K562 (cell line): ENCODE results near the gene R3HDM2. TPM values are rescaled to one million over a fixed set of nuclear protein-coding genes. Genes with fewer than 3 reads are reported as not detected.

ENCODE experiments used
- ATAC-seq: fragments of 200-7000 bp; cut with Tn5 transposase; 3 replicates; pipeline ENCODE4 v1.9.1; 2020; ENCODE audit warnings: moderate library complexity
- BruUV-seq: library from RNA; stranded (reverse); fragments of 400-500 nt; replicated peaks from 2 replicates; lab custom pipeline; 2021; lab: Mats Ljungman, UMichigan
- CTCF ChIA-PET: fragments of 300-600 bp; formaldehyde crosslinking; extraction: SDS; loops from one replicate; lab custom pipeline; 2021; ENCODE audit warnings: low intra/inter-chr PET ratio; lab: Yijun Ruan, JAX
- POLR2A ChIA-PET: fragments of 300-600, 350-650 bp; sonication (Branson Sonifier 250); formaldehyde crosslinking; extraction: SDS; loops from one replicate; lab custom pipeline; 2021; ENCODE audit warnings: antibody characterized with exemption, inconsistent platforms; lab: Yijun Ruan, JAX
- DNase-seq, 4 experiments: peaks; one replicate each; pipeline versions ENCODE4 v3.0.0 to v3.0.0-alpha.2; 2011 to 2018; ENCODE audit warnings: low spot score in 3 of 4, mixed read lengths in 3 of 4; ENCODE audit errors: extremely low read depth in 1 of 4
- FAIRE-seq: peaks from 2 replicates; lab custom pipeline; 2011; peaks lifted over from hg19 to GRCh38; lab: Jason Lieb, UNC
- H2AFZ ChIP-seq: 2 replicates; pipeline ENCODE4 v1.6.0; 2011; ENCODE audit warnings: low read depth, low read length, control low read depth, inconsistent platforms
- H3K27ac ChIP-seq: fragments of 200-600 bp; 3 replicates; pipeline ENCODE4 v1.8.0; 2011; ENCODE audit warnings: low read depth, mild to moderate bottlenecking, control low read depth, inconsistent platforms, low read length, moderate library complexity, mixed read lengths; ENCODE audit errors: extremely low read depth
- H3K27me3 ChIP-seq, 2 experiments: fragments of 300-600 bp in 1 of 2; 2 replicates in 1 of 2; 3 replicates in 1 of 2; pipeline versions ENCODE4 v1.6.0 to v1.8.0; 2011; ENCODE audit warnings: inconsistent platforms in 2 of 2, low read length in 2 of 2, mild to moderate bottlenecking in 1 of 2, mixed read lengths in 1 of 2, moderate library complexity in 1 of 2; ENCODE audit not compliant: control insufficient read depth in 2 of 2, insufficient read depth in 2 of 2
- H3K36me3 ChIP-seq: fragments of 300-600 bp; 3 replicates; pipeline ENCODE4 v1.8.0; 2011; ENCODE audit warnings: mild to moderate bottlenecking, low read length, inconsistent platforms; ENCODE audit not compliant: control insufficient read depth, insufficient read depth
- H3K4me1 ChIP-seq, 2 experiments: fragments of 200-600 bp in 1 of 2; replicated peaks in 1 of 2; 2 replicates in 1 of 2; 3 replicates in 1 of 2; pipeline versions ENCODE4 v1.5.1 to v1.8.0; 2011; ENCODE audit warnings: inconsistent platforms in 2 of 2, low read length in 2 of 2, mild to moderate bottlenecking in 1 of 2, mixed read lengths in 1 of 2, moderate library complexity in 1 of 2; ENCODE audit not compliant: control insufficient read depth in 2 of 2, insufficient read depth in 2 of 2
- H3K4me2 ChIP-seq: 2 replicates; pipeline ENCODE4 v1.6.1; 2011; ENCODE audit warnings: low read length, control low read depth, inconsistent platforms, mixed read lengths; ENCODE audit not compliant: insufficient read depth
- H3K4me3 ChIP-seq: fragments of 200-600 bp; sonication (generic), shearing (Covaris generic); 2 replicates; pipeline ENCODE4 v1.5.1; 2016; ENCODE audit warnings: control low read depth, inconsistent platforms
- H3K79me2 ChIP-seq: fragments of 200-600 bp; 3 replicates; pipeline ENCODE4 v1.8.0; 2011; ENCODE audit warnings: low read length, inconsistent platforms; ENCODE audit not compliant: control insufficient read depth, insufficient read depth
- H3K9ac ChIP-seq, 2 experiments: 2 replicates each; pipeline versions ENCODE4 v1.6.0 to v1.6.1; 2011; ENCODE audit warnings: low read depth in 2 of 2, low read length in 2 of 2, control low read depth in 1 of 2, inconsistent platforms in 1 of 2, mild to moderate bottlenecking in 1 of 2, mixed read lengths in 1 of 2; ENCODE audit not compliant: insufficient read depth in 1 of 2
- H3K9me1 ChIP-seq: one replicate; pipeline ENCODE4 v1.6.0; 2011; ENCODE audit warnings: inconsistent platforms, mild to moderate bottlenecking, low read length, moderate library complexity; ENCODE audit not compliant: control insufficient read depth, insufficient read depth
- H3K9me3 ChIP-seq: replicated peaks from 2 replicates; pipeline ENCODE4 v1.5.1; 2011; ENCODE audit warnings: low read depth, low read length, inconsistent platforms; ENCODE audit not compliant: control insufficient read depth, insufficient read depth
- H4K20me1 ChIP-seq: replicated peaks from 2 replicates; pipeline ENCODE4 v1.6.1; 2011; ENCODE audit warnings: low read length, inconsistent platforms, mixed read lengths; ENCODE audit not compliant: control insufficient read depth, insufficient read depth
- CSDE1 ChIP-seq, 2 experiments: fragments of 450-650 bp; IDR thresholded peaks; 2 replicates each; pipeline ENCODE4 v1.6.1; 2016; ENCODE audit warnings: mild to moderate bottlenecking in 1 of 2
- DPF2 ChIP-seq: fragments of 450-650 bp; IDR thresholded peaks from 2 replicates; pipeline ENCODE4 v1.6.1; 2016
- EP300 ChIP-seq: IDR thresholded peaks from 2 replicates; pipeline ENCODE4 v1.6.1; 2012; ENCODE audit warnings: low read length, improper control_type of control experiment
- GABPB1 ChIP-seq: sonication (generic); formaldehyde crosslinking; IDR thresholded peaks from 2 replicates; pipeline ENCODE4 v1.8.0; 2022; ENCODE audit warnings: mild to moderate bottlenecking, missing genetic modification reagents
- L3MBTL2 ChIP-seq: fragments of 450-650 bp; IDR thresholded peaks from 2 replicates; pipeline ENCODE4 v1.6.1; 2016; ENCODE audit warnings: mild to moderate bottlenecking, moderate library complexity
- MAFK ChIP-seq: IDR thresholded peaks from 2 replicates; pipeline ENCODE4 v1.6.1; 2011; ENCODE audit warnings: low read length, improper control_type of control experiment
- PATZ1 ChIP-seq: fragments of 250-450 bp; sonication (Bioruptor Pico); IDR thresholded peaks from 2 replicates; pipeline ENCODE4 v1.5.0; 2020; ENCODE audit warnings: mild to moderate bottlenecking, borderline replicate concordance
- POLR2AphosphoS5 ChIP-seq: IDR thresholded peaks from 2 replicates; pipeline ENCODE4 v1.6.1; 2011; ENCODE audit warnings: mild to moderate bottlenecking, low read depth, low read length, moderate library complexity; ENCODE audit not compliant: control insufficient read depth, insufficient read depth
- RAD51 ChIP-seq: fragments of 450-650 bp; IDR thresholded peaks from 2 replicates; pipeline ENCODE4 v1.7.1; 2016; ENCODE audit warnings: low read depth, mild to moderate bottlenecking, borderline replicate concordance
- ZBTB12 ChIP-seq: fragments of 250-450 bp; sonication (Bioruptor Pico); IDR thresholded peaks from 2 replicates; pipeline ENCODE4 v1.4.0; 2020
- ZC3H11A ChIP-seq: IDR thresholded peaks from 2 replicates; pipeline ENCODE4 v1.6.1; 2012; ENCODE audit warnings: low read depth, low read length, improper control_type of control experiment
- WGBS: fragments of 100-300 bp; shearing (Covaris generic); methylation state at CpG from one replicate; pipeline ENCODE4 v1.1.6; 2016; ENCODE audit warnings: low coverage, mixed read lengths; ENCODE audit not compliant: insufficient coverage; ENCODE audit errors: missing lambda C conversion rate; 5-methylcytosine and 5-hydroxymethylcytosine counted together
- in situ Hi-C: fragments of 300-500 bp; cut with MboI; formaldehyde crosslinking; loops from 4 replicates; pipeline ENCODE4 v1.15.0; 2018; ENCODE audit warnings: inconsistent platforms, mixed read lengths
- intact Hi-C: fragments of 100-400 bp; cut with micrococcal nuclease; formaldehyde crosslinking; loops from 2 replicates; pipeline ENCODE4 v1.14.2; 2022
- polyA plus RNA-seq, 8 experiments: library from polyadenylated mRNA; depleted of rRNA in 4 of 8; stranded (reverse) in 5 of 8; unstranded in 3 of 8; fragments of >200 nt; fragmentation: Nextera tagmentation in 2 of 8; fragmentation: Illumina TruSeq in 1 of 8; extraction: Ambion mirVana in 2 of 8; extraction: Trizol in 1 of 8; gene quantifications; 2 replicates each; pipeline versions ENCODE4 v1.2.1 to v1.2.3, GENCODE V29; 2011 to 2014; ENCODE audit warnings: inconsistent platforms in 1 of 8, missing spikeins in 1 of 8
- total RNA-seq, 7 experiments: library from RNA; depleted of rRNA in 6 of 7; stranded (reverse); fragments of >200 nt in 6 of 7; fragmentation: Illumina TruSeq in 2 of 7; extraction: Trizol in 2 of 7; gene quantifications; 2 replicates each; pipeline versions ENCODE4 v1.2.1 to v1.2.3, GENCODE V29; 2011 to 2021; ENCODE audit warnings: low replicate concordance in 1 of 7
- TF ChIP-seq, protein P1 (sequence below): fragments of 250-450 bp; sonication (Bioruptor Pico); IDR thresholded peaks from 2 replicates; pipeline ENCODE4 v1.4.0; 2020; ENCODE audit warnings: mild to moderate bottlenecking, moderate library complexity, borderline replicate concordance
- TF ChIP-seq, protein P2 (sequence below): fragments of 250-450 bp; sonication (Bioruptor Pico); IDR thresholded peaks from 2 replicates; pipeline ENCODE4 v1.8.0; 2022; ENCODE audit warnings: moderate library complexity, mild to moderate bottlenecking, inconsistent platforms

Gene R3HDM2
- total and polyA plus RNA-seq, 9 of the 15 experiments (the other 6 are each of a cell fraction or from before 2014, with no cell fraction given) = 3.3 to 18.8 (median 9.0) TPM

- ChIA-PET POLR2A (interaction anchor here (0.5 to 2.4 kb wide), 24 partner anchors 10 to 574 kb away, joined by 3 to 9 read pairs (median 4); partner anchors contain the start of gene DDIT3), CTCF (interaction anchor here (0.6 to 2.7 kb wide), 2 partner anchors 147 to 655 kb away, joined by 3 to 15 read pairs; no protein-coding TSS in a partner anchor)
- Histone ChIP-seq H3K36me3 (no peaks in the 10 kb centered on the region), H3K9me1 (no peaks in the 10 kb centered on the region), H3K4me3 (peak within 1 kb of the TSS; percentile 62; the same call in 1 of the 2 replicates), H2AFZ (peak within 1 kb of the TSS; percentile 92), H3K9me3 (no peaks in the 10 kb centered on the region), H3K4me1 (peaks cover 41 to 50% of the 10 kb centered on the region in 2 experiments), H3K27me3 (no peaks in the 10 kb centered on the region), H3K4me2 (peak within 1 kb of the TSS; percentile 91), H3K79me2 (peaks cover 20% of the 10 kb centered on the region; the same call in 2 of the 3 replicates), H3K9ac (peak within 1 kb of the TSS; percentile 78 to 87), H4K20me1 (no peaks in the 10 kb centered on the region), H3K27ac (peak within 1 kb of the TSS; percentile 81)
- TSS peak; percentile 25 for BruUV-seq
- in situ Hi-C loops (loop anchor here (5.0 kb wide), 1 partner anchor 142 kb away; no protein-coding TSS in a partner anchor), intact Hi-C loops (loop anchor here (2.0 to 5.0 kb wide), 2 partner anchors 24 to 238 kb away; partner anchors contain the start of genes OS9 and R3HDM2)
- FAIRE-seq (no peak), DNase-seq (peak; percentile 76 to 90 (median 87)), ATAC-seq (peak; percentile 81)
- WGBS = 10% methylated on average over 8 of the region's 10 CpGs
- TF ChIP-seq ZC3H11A (0 out of 2 replicates have a peak, but pooled peaks have one; percentile 22), PATZ1 (CRISPR knock-in tag) (no peak), CSDE1 (IDR thresholded peaks at IDR 0.05) (no peak), GABPB1 (CRISPR knock-in tag) (peak; percentile 59), L3MBTL2 (peak; percentile 71), MAFK (no peak; the same call in 1 of the 2 replicates), POLR2AphosphoS5 (0 out of 2 replicates have a peak, but pooled peaks have one; percentile 21), ZBTB12 (CRISPR knock-in tag) (no peak), EP300 (peak; percentile 87), RAD51 (0 out of 2 replicates have a peak, but pooled peaks have one; percentile 9), DPF2 (peak; percentile 65)
- TF ChIP-seq, protein P1, sequence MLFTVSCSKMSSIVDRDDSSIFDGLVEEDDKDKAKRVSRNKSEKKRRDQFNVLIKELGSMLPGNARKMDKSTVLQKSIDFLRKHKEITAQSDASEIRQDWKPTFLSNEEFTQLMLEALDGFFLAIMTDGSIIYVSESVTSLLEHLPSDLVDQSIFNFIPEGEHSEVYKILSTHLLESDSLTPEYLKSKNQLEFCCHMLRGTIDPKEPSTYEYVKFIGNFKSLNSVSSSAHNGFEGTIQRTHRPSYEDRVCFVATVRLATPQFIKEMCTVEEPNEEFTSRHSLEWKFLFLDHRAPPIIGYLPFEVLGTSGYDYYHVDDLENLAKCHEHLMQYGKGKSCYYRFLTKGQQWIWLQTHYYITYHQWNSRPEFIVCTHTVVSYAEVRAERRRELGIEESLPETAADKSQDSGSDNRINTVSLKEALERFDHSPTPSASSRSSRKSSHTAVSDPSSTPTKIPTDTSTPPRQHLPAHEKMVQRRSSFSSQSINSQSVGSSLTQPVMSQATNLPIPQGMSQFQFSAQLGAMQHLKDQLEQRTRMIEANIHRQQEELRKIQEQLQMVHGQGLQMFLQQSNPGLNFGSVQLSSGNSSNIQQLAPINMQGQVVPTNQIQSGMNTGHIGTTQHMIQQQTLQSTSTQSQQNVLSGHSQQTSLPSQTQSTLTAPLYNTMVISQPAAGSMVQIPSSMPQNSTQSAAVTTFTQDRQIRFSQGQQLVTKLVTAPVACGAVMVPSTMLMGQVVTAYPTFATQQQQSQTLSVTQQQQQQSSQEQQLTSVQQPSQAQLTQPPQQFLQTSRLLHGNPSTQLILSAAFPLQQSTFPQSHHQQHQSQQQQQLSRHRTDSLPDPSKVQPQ (CRISPR knock-in tag) = no peak
- TF ChIP-seq, protein P2, sequence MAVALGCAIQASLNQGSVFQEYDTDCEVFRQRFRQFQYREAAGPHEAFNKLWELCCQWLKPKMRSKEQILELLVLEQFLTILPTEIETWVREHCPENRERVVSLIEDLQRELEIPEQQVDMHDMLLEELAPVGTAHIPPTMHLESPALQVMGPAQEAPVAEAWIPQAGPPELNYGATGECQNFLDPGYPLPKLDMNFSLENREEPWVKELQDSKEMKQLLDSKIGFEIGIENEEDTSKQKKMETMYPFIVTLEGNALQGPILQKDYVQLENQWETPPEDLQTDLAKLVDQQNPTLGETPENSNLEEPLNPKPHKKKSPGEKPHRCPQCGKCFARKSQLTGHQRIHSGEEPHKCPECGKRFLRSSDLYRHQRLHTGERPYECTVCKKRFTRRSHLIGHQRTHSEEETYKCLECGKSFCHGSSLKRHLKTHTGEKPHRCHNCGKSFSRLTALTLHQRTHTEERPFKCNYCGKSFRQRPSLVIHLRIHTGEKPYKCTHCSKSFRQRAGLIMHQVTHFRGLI (CRISPR knock-in tag) = peak; percentile 67; the same call in 1 of the 2 replicates
Measured at GRCh38 chr12:57454566-57455373, 23.9 kb upstream of the R3HDM2 start, which contains the start of gene INHBE. TSS of gene INHBE (plus strand) at chr12:57455307. CDS start at chr12:57455537, 230 bp downstream.
